Caco-2 (cell line): ENCODE data around the gene BFAR. TPM values are rescaled to one million over a fixed set of nuclear protein-coding genes. Genes with fewer than 3 reads are reported as not detected.
"Not testable (repeated sequence)": the region's sequence is repeated elsewhere in the genome, so short reads cannot be mapped to it uniquely, and the experiment has no call there.

Experiments
- BruUV-seq: library from RNA; stranded (reverse); fragments of 400-500 nt; replicated peaks from 2 replicates; lab custom pipeline; 2021; lab: Mats Ljungman, UMichigan
- CTCF ChIA-PET: fragments of 300-600 bp; sonication (Branson Sonifier 250); formaldehyde crosslinking; loops from one replicate; lab custom pipeline; 2022; ENCODE audit warnings: antibody characterized with exemption; lab: Charles Lee
- POLR2A ChIA-PET: fragments of 300-600 bp; sonication (Branson Sonifier 250); formaldehyde crosslinking; loops from one replicate; lab custom pipeline; 2022; ENCODE audit warnings: antibody characterized with exemption; lab: Charles Lee
- DNase-seq, 2 experiments: peaks; one replicate each; pipeline versions ENCODE4 v3.0.0 to v3.0.0-alpha.2; 2020 to 2022
- H3K27me3 ChIP-seq: replicated peaks from 2 replicates; pipeline ENCODE4 v1.6.0; 2011; ENCODE audit warnings: low read length; ENCODE audit not compliant: control insufficient read depth, insufficient read depth
- H3K36me3 ChIP-seq: 2 replicates; pipeline ENCODE4 v1.5.1; 2011; ENCODE audit warnings: low read length; ENCODE audit not compliant: control insufficient read depth, insufficient read depth
- H3K4me1 ChIP-seq: fragments of 250-450 bp; sonication (Bioruptor Pico); 2 replicates; pipeline ENCODE4 v1.5.1; 2020; ENCODE audit warnings: mild to moderate bottlenecking
- H3K4me3 ChIP-seq: 2 replicates; pipeline ENCODE4 v1.5.1; 2011; ENCODE audit warnings: low read depth, mild to moderate bottlenecking, control low read depth, low read length
- H3K9me3 ChIP-seq: fragments of 250-450 bp; sonication (Bioruptor Pico); 2 replicates; pipeline ENCODE4 v1.5.1; 2020; ENCODE audit warnings: mild to moderate bottlenecking, moderate library complexity
- H3K27ac Mint-ChIP-seq: one replicate; pipeline ENCODE4 v1.8.0; 2022; ENCODE audit warnings: mixed read lengths; ENCODE audit not compliant: unreplicated experiment
- H3K27me3 Mint-ChIP-seq: one replicate; pipeline ENCODE4 v1.8.0; 2022; ENCODE audit warnings: mixed read lengths; ENCODE audit not compliant: insufficient read depth, unreplicated experiment
- H3K36me3 Mint-ChIP-seq: one replicate; pipeline ENCODE4 v1.8.0; 2022; ENCODE audit warnings: mild to moderate bottlenecking, mixed read lengths; ENCODE audit not compliant: insufficient read depth, unreplicated experiment
- H3K4me1 Mint-ChIP-seq: one replicate; pipeline ENCODE4 v1.8.0; 2022; ENCODE audit warnings: low read depth, mixed read lengths; ENCODE audit not compliant: unreplicated experiment
- H3K4me3 Mint-ChIP-seq: one replicate; pipeline ENCODE4 v1.8.0; 2022; ENCODE audit warnings: mild to moderate bottlenecking, moderate library complexity, mixed read lengths; ENCODE audit not compliant: unreplicated experiment
- H3K9me3 Mint-ChIP-seq: one replicate; pipeline ENCODE4 v1.8.0; 2022; ENCODE audit warnings: mixed read lengths; ENCODE audit not compliant: unreplicated experiment
- intact Hi-C: fragments of 100-400 bp; cut with micrococcal nuclease; formaldehyde crosslinking; loops from one replicate; pipeline ENCODE4 v1.10.0; 2022; ENCODE audit not compliant: unreplicated experiment
- total RNA-seq: library from RNA; stranded (reverse); gene quantifications from 2 replicates; pipeline ENCODE4 v1.2.3, GENCODE V29; 2022
- TF ChIP-seq, protein P1 (sequence below), 2 experiments: fragments of 200-600 bp in 1 of 2; IDR thresholded peaks; 1 replicate in 1 of 2; 2 replicates in 1 of 2; pipeline versions ENCODE4 v1.5.1 to v1.8.0; 2011 to 2022; ENCODE audit warnings: antibody characterized with exemption in 1 of 2, control low read depth in 1 of 2, inconsistent platforms in 1 of 2, low read depth in 1 of 2, low read length in 1 of 2, mild to moderate bottlenecking in 1 of 2, moderate library complexity in 1 of 2; ENCODE audit not compliant: insufficient read depth in 1 of 2, severe bottlenecking in 1 of 2, unreplicated experiment in 1 of 2

The BFAR gene
- total RNA-seq, 1 experiment from 2014 or later: 42.7 TPM

DNA sequence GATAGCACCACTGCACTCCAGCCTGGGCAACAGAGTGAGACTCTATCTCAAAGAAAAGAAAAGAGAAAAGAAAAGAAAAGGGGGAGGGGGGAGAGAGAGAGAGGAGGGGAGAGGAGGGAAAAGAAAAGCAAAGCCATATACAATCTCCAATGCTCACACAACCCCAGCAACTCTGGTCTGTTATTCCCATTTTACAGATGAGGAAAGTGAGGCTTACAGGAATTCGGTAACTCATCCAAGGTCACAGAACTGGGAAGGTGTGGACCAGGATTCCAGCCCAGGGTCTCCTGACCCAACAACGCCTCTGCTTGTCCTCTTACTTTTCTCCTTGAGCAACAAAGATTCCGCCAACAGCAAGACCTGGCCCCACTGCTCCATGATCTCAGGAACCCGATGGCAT, 48.4 kb downstream of the BFAR start:
- no peak overlapping the region for H3K4me3 Mint-ChIP-seq
- no peaks in the 10 kb centered on the region for H3K27me3 Mint-ChIP-seq
- intact Hi-C loops: no loop called here
- no peaks in the 10 kb centered on the region for H3K36me3 Mint-ChIP-seq
- no peak for DNase-seq
- no TSS peak for BruUV-seq
- H3K4me1 ChIP-seq: no peaks in the 10 kb centered on the region
- H3K4me3 ChIP-seq: no peak overlapping the region
- no peaks in the 10 kb centered on the region for H3K27me3 ChIP-seq
- CTCF ChIA-PET: no interaction called here
- H3K4me1 Mint-ChIP-seq: no peaks in the 10 kb centered on the region
- H3K36me3 ChIP-seq: no peaks in the 10 kb centered on the region
- POLR2A ChIA-PET: no interaction called here
- no peaks in the 10 kb centered on the region for H3K9me3 ChIP-seq
- H3K9me3 Mint-ChIP-seq: no peaks in the 10 kb centered on the region
- H3K27ac Mint-ChIP-seq: no peak overlapping the region
- TF ChIP-seq, protein P1, sequence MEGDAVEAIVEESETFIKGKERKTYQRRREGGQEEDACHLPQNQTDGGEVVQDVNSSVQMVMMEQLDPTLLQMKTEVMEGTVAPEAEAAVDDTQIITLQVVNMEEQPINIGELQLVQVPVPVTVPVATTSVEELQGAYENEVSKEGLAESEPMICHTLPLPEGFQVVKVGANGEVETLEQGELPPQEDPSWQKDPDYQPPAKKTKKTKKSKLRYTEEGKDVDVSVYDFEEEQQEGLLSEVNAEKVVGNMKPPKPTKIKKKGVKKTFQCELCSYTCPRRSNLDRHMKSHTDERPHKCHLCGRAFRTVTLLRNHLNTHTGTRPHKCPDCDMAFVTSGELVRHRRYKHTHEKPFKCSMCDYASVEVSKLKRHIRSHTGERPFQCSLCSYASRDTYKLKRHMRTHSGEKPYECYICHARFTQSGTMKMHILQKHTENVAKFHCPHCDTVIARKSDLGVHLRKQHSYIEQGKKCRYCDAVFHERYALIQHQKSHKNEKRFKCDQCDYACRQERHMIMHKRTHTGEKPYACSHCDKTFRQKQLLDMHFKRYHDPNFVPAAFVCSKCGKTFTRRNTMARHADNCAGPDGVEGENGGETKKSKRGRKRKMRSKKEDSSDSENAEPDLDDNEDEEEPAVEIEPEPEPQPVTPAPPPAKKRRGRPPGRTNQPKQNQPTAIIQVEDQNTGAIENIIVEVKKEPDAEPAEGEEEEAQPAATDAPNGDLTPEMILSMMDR (IDR thresholded peaks at IDR 0.05; ENCODE audit: insufficient read depth in 1 of 2, low read depth in 1 of 2, low read length in 1 of 2, severe bottlenecking in 1 of 2, unreplicated experiment in 1 of 2): no peak

DNA sequence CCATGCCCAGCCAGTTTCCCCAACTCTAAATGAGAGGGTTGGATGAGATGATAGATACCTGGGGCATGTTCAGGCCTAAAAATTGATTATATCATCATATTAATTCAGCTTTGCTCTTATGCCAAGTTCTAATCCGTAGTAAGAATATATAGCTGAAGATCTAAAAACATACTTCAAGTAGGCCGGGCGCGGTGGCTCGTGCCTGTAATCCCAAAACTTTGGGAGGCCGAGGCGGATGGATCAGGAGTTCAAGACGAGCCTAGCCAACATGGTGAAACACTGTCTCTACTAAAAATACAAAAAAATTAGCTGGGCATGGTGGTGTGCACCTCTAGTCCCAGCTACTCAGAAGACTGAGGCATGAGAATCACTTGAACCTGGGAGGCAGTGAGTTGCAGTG, 49.4 kb downstream of the BFAR start:
- no peak overlapping the region for H3K4me3 ChIP-seq
- H3K4me3 Mint-ChIP-seq: no peak overlapping the region
- CTCF ChIA-PET: no interaction called here
- H3K4me1 ChIP-seq: no peaks in the 10 kb centered on the region
- H3K9me3 Mint-ChIP-seq: no peaks in the 10 kb centered on the region
- no peaks in the 10 kb centered on the region for H3K36me3 ChIP-seq
- intact Hi-C loops: no loop called here
- no peaks in the 10 kb centered on the region for H3K27me3 ChIP-seq
- BruUV-seq: no TSS peak
- no peaks in the 10 kb centered on the region for H3K9me3 ChIP-seq
- H3K4me1 Mint-ChIP-seq: no peaks in the 10 kb centered on the region
- no peak for DNase-seq
- TF ChIP-seq, protein P1 (IDR thresholded peaks at IDR 0.05; ENCODE audit: insufficient read depth in 1 of 2, low read depth in 1 of 2, low read length in 1 of 2, severe bottlenecking in 1 of 2, unreplicated experiment in 1 of 2): no peak
- POLR2A ChIA-PET: no interaction called here
- no peaks in the 10 kb centered on the region for H3K36me3 Mint-ChIP-seq
- no peak overlapping the region for H3K27ac Mint-ChIP-seq
- no peaks in the 10 kb centered on the region for H3K27me3 Mint-ChIP-seq

- DNase-seq, H3K27me3 Mint-ChIP-seq, H3K9me3 ChIP-seq, POLR2A ChIA-PET, H3K36me3 ChIP-seq, H3K4me3 ChIP-seq, BruUV-seq, intact Hi-C loops, H3K27ac Mint-ChIP-seq, H3K36me3 Mint-ChIP-seq, H3K9me3 Mint-ChIP-seq, H3K4me3 Mint-ChIP-seq, H3K4me1 Mint-ChIP-seq, H3K4me1 ChIP-seq, CTCF ChIA-PET, H3K27me3 ChIP-seq: not testable (repeated sequence)
Measured at GRCh38 chr16:14685870-14686793, 53.4 kb downstream of the BFAR start.

GRCh38 chr16:14694129-14694528, 61.4 kb downstream of the BFAR start, which contains the start of gene PLA2G10:
TSS of gene PLA2G10 (minus strand) at chr16:14694308. CDS start at chr16:14694229, 79 bp downstream.
- H3K27me3 Mint-ChIP-seq, BruUV-seq, CTCF ChIA-PET, H3K4me3 ChIP-seq, DNase-seq, H3K27me3 ChIP-seq, intact Hi-C loops, H3K4me1 ChIP-seq, H3K36me3 ChIP-seq, H3K27ac Mint-ChIP-seq, H3K4me1 Mint-ChIP-seq, H3K9me3 ChIP-seq, H3K4me3 Mint-ChIP-seq, POLR2A ChIA-PET, H3K36me3 Mint-ChIP-seq, H3K9me3 Mint-ChIP-seq: not testable (repeated sequence)

GRCh38 chr16:14701859-14702258, 69.1 kb downstream of the BFAR start:
- DNase-seq, H3K4me3 Mint-ChIP-seq, H3K4me1 ChIP-seq, POLR2A ChIA-PET, H3K9me3 Mint-ChIP-seq, BruUV-seq, H3K4me1 Mint-ChIP-seq, H3K27me3 ChIP-seq, H3K27me3 Mint-ChIP-seq, H3K4me3 ChIP-seq, CTCF ChIA-PET, H3K36me3 ChIP-seq, intact Hi-C loops, H3K36me3 Mint-ChIP-seq, H3K27ac Mint-ChIP-seq, H3K9me3 ChIP-seq: not testable (repeated sequence)
